ENCODE measurements around the gene BTN2A1. TPM values are rescaled to one million over a fixed set of nuclear protein-coding genes. Genes with fewer than 3 reads are reported as not detected.

BTN2A1 gene
- total RNA-seq, 1 experiment from 2014 or later: 15.0 TPM

DNA sequence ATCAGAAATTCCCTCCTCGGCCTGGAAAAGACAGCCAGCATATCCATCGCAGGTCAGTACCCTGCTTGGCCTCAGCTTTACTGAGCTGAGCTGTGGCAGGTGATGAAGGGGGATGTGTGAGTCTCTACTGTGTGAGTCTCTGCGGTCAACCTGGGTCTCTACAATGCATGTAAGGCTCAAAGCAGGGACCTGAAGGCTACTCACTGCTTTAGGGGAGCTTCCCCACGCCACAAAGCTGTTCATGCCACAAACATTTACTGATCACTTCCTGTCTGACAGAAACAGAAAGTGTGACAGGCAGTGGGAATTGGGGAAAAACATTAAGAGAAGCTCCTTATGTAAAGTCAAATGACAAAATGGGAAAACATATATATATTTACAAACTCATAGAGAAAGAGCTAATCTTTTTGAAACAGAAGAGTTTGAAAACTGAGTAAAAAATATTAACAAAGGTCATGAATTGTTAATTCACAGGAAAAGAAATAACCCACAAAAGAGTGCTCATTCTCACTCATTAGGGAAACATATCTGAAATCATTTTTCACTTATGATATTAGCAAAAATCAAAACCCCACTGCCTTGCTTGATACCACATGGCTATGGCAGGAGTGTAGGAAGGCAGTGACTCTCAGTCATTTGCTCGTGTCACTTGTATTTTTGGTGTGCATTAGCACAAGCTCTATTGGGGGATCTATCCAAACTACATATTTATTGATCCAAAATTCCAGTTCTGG, 11.7 kb upstream of the BTN2A1 start:
- no peak overlapping the region for H3K4me3 ChIP-seq (ENCODE audit: low read depth, low read length)
- BruUV-seq (replicated peaks): no TSS peak

DNA sequence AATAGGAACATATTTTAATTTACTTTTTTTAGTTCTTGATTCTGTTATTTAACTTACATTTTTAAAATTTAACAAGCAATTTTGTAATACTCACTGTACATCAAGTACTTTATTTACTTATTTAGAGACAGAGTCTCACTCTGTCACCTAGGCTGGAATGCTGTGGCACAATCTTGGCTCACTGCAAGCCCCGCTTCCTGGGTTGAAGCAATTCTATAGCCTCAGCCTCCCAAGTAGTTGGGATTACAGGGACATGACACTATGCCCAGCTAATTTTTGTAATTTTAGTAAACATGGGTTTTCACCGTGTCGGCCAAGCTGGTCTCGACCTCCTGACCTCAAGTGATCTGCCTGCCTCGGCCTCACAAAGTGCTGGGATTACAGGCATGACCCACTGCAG, 10.5 kb upstream of the BTN2A1 start:
- H3K36me3 ChIP-seq (ENCODE audit: control insufficient read depth, insufficient read depth, low read length): no peaks in the 10 kb centered on the region

More for the DNA sequence above, 11.7 kb upstream of the BTN2A1 start:
- Mint-ChIP-seq H3K27ac (ENCODE audit: unreplicated experiment) (no peak overlapping the region), H3K9me3 (ENCODE audit: unreplicated experiment) (no peaks in the 10 kb centered on the region), H3K36me3 (ENCODE audit: insufficient read depth, unreplicated experiment) (no peaks in the 10 kb centered on the region), H3K4me1 (ENCODE audit: low read depth, unreplicated experiment) (no peaks in the 10 kb centered on the region), H3K27me3 (ENCODE audit: insufficient read depth, unreplicated experiment) (no peaks in the 10 kb centered on the region), H3K4me3 (ENCODE audit: unreplicated experiment) (no peak overlapping the region)
- no peaks in the 10 kb centered on the region for H3K36me3 ChIP-seq (ENCODE audit: control insufficient read depth, insufficient read depth, low read length)
- POLR2A ChIA-PET: no interaction called here
- no peaks in the 10 kb centered on the region for H3K27me3 ChIP-seq (replicated peaks; ENCODE audit: control insufficient read depth, insufficient read depth, low read length)
- H3K9me3 ChIP-seq: no peaks in the 10 kb centered on the region
- CTCF ChIA-PET: no interaction called here
- H3K4me1 ChIP-seq: no peaks in the 10 kb centered on the region
- intact Hi-C loops (cut with micrococcal nuclease; ENCODE audit: unreplicated experiment): no loop called here
- DNase-seq: no peak
- TF ChIP-seq, protein P1, sequence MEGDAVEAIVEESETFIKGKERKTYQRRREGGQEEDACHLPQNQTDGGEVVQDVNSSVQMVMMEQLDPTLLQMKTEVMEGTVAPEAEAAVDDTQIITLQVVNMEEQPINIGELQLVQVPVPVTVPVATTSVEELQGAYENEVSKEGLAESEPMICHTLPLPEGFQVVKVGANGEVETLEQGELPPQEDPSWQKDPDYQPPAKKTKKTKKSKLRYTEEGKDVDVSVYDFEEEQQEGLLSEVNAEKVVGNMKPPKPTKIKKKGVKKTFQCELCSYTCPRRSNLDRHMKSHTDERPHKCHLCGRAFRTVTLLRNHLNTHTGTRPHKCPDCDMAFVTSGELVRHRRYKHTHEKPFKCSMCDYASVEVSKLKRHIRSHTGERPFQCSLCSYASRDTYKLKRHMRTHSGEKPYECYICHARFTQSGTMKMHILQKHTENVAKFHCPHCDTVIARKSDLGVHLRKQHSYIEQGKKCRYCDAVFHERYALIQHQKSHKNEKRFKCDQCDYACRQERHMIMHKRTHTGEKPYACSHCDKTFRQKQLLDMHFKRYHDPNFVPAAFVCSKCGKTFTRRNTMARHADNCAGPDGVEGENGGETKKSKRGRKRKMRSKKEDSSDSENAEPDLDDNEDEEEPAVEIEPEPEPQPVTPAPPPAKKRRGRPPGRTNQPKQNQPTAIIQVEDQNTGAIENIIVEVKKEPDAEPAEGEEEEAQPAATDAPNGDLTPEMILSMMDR (IDR thresholded peaks at IDR 0.05; ENCODE audit: insufficient read depth in 1 of 2, low read depth in 1 of 2, low read length in 1 of 2, severe bottlenecking in 1 of 2, unreplicated experiment in 1 of 2): no peak

DNA sequence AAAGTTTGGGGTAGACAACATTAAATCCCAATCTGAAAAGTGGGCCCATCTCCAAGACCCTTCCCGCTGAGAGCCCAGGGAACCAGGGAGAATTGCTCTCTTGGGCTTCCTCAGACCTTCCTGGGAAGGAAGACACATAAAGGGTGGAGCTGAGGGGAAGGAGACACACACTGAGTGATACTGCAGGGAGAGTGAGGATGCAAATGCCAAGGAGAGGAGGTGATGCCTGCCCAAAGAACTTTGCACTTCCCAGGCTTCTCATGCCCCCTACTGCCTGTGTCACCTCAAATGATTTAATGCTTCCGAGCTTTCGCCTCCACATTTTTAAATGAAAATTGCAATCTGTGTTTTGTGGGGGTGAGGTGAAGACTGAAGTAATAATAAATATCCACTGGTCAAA, 7.5 kb upstream of the BTN2A1 start:
- H3K27me3 Mint-ChIP-seq (ENCODE audit: insufficient read depth, unreplicated experiment): no peaks in the 10 kb centered on the region
- no peak overlapping the region for H3K27ac Mint-ChIP-seq (ENCODE audit: unreplicated experiment)
- Histone ChIP-seq H3K36me3 (ENCODE audit: control insufficient read depth, insufficient read depth, low read length) (no peaks in the 10 kb centered on the region), H3K4me1 (no peaks in the 10 kb centered on the region), H3K9me3 (no peaks in the 10 kb centered on the region), H3K4me3 (ENCODE audit: low read depth, low read length) (no peak overlapping the region), H3K27me3 (replicated peaks; ENCODE audit: control insufficient read depth, insufficient read depth, low read length) (no peaks in the 10 kb centered on the region)
- CTCF ChIA-PET: interaction anchor here (1.3 kb wide), 1 partner anchor 109 kb away, joined by 3 read pairs; no protein-coding TSS in a partner anchor
- no peak for DNase-seq
- H3K36me3 Mint-ChIP-seq (ENCODE audit: insufficient read depth, unreplicated experiment): no peaks in the 10 kb centered on the region
- no peaks in the 10 kb centered on the region for H3K9me3 Mint-ChIP-seq (ENCODE audit: unreplicated experiment)
- H3K4me1 Mint-ChIP-seq (ENCODE audit: low read depth, unreplicated experiment): no peaks in the 10 kb centered on the region
- intact Hi-C loops (cut with micrococcal nuclease; ENCODE audit: unreplicated experiment): no loop called here
- POLR2A ChIA-PET: no interaction called here
- no peak overlapping the region for H3K4me3 Mint-ChIP-seq (ENCODE audit: unreplicated experiment)
- no TSS peak for BruUV-seq (replicated peaks)
- TF ChIP-seq, protein P1 (IDR thresholded peaks at IDR 0.05; ENCODE audit: insufficient read depth in 1 of 2, low read depth in 1 of 2, low read length in 1 of 2, severe bottlenecking in 1 of 2, unreplicated experiment in 1 of 2): no peak

More for the DNA sequence above, 10.5 kb upstream of the BTN2A1 start:
- no peaks in the 10 kb centered on the region for H3K36me3 Mint-ChIP-seq (ENCODE audit: insufficient read depth, unreplicated experiment)
- no peaks in the 10 kb centered on the region for H3K9me3 ChIP-seq
- ChIA-PET POLR2A (no interaction called here), CTCF (no interaction called here)
- no peaks in the 10 kb centered on the region for H3K27me3 Mint-ChIP-seq (ENCODE audit: insufficient read depth, unreplicated experiment)
- H3K4me1 ChIP-seq: no peaks in the 10 kb centered on the region
- H3K27me3 ChIP-seq (replicated peaks; ENCODE audit: control insufficient read depth, insufficient read depth, low read length): no peaks in the 10 kb centered on the region
- H3K4me3 ChIP-seq (ENCODE audit: low read depth, low read length): no peak overlapping the region
- no peak overlapping the region for H3K4me3 Mint-ChIP-seq (ENCODE audit: unreplicated experiment)
- TF ChIP-seq, protein P1 (IDR thresholded peaks at IDR 0.05; ENCODE audit: insufficient read depth in 1 of 2, low read depth in 1 of 2, low read length in 1 of 2, severe bottlenecking in 1 of 2, unreplicated experiment in 1 of 2): no peak
- H3K27ac Mint-ChIP-seq (ENCODE audit: unreplicated experiment): no peak overlapping the region
- no peak for DNase-seq
- no peaks in the 10 kb centered on the region for H3K9me3 Mint-ChIP-seq (ENCODE audit: unreplicated experiment)
- BruUV-seq (replicated peaks): no TSS peak
- no peaks in the 10 kb centered on the region for H3K4me1 Mint-ChIP-seq (ENCODE audit: low read depth, unreplicated experiment)
- intact Hi-C loops (cut with micrococcal nuclease; ENCODE audit: unreplicated experiment): no loop called here
